ENCODE results near the gene ZBTB7B.

The ZBTB7B gene

GRCh38 chr1:155016231-155016831, 13.7 kb downstream of the ZBTB7B start:
- TF ChIP-seq CTCF (IDR thresholded peaks at IDR 0.05) (no peak), ZFX (IDR thresholded peaks at IDR 0.05; ENCODE audit: borderline replicate concordance) (no peak)

GRCh38 chr1:155017041-155017945, 14.7 kb downstream of the ZBTB7B start:
- H3K27ac ChIP-seq: peak overlapping the region; percentile 98
- TF ChIP-seq CTCF (IDR thresholded peaks at IDR 0.05): peak; percentile 100
- TF ChIP-seq ZFX (IDR thresholded peaks at IDR 0.05; ENCODE audit: borderline replicate concordance): no peak

More at GRCh38 chr1:155016231-155016831, 13.7 kb downstream of the ZBTB7B start:
- H3K27ac ChIP-seq: peak overlapping the region; percentile 98

GRCh38 chr1:155017946-155018316, 15.3 kb downstream of the ZBTB7B start:
- TF ChIP-seq ZFX (IDR thresholded peaks at IDR 0.05; ENCODE audit: borderline replicate concordance) (no peak), CTCF (IDR thresholded peaks at IDR 0.05) (no peak)
- H3K27ac ChIP-seq: peak overlapping the region; percentile 98

- TF ChIP-seq ZFX (IDR thresholded peaks at IDR 0.05; ENCODE audit: borderline replicate concordance): no peak
- TF ChIP-seq CTCF (IDR thresholded peaks at IDR 0.05): no peak
- H3K27ac ChIP-seq: peak overlapping the region; percentile 98
Observed at GRCh38 chr1:155018617-155019348, 16.2 kb downstream of the ZBTB7B start.

GRCh38 chr1:155019377-155020245, 17.0 kb downstream of the ZBTB7B start:
- peak overlapping the region; percentile 98 for H3K27ac ChIP-seq
- TF ChIP-seq CTCF (IDR thresholded peaks at IDR 0.05): no peak
- TF ChIP-seq ZFX (IDR thresholded peaks at IDR 0.05; ENCODE audit: borderline replicate concordance): no peak

- TF ChIP-seq CTCF (IDR thresholded peaks at IDR 0.05) (no peak), ZFX (IDR thresholded peaks at IDR 0.05; ENCODE audit: borderline replicate concordance) (no peak)
- peak overlapping the region; percentile 98 for H3K27ac ChIP-seq
Observed at GRCh38 chr1:155022136-155022926, 19.7 kb downstream of the ZBTB7B start.
